ENCODE data around the gene MYOCOS.

Gene MYOCOS

GRCh38 chr1:171628225-171628624 lies 6.2 kb downstream of the MYOCOS start:
- H3K4me3 ChIP-seq (ENCODE audit: low read depth, low read length), result no peak overlapping the region
- TF ChIP-seq, protein P1, sequence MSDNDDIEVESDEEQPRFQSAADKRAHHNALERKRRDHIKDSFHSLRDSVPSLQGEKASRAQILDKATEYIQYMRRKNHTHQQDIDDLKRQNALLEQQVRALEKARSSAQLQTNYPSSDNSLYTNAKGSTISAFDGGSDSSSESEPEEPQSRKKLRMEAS (IDR thresholded peaks at IDR 0.05; ENCODE audit: low read depth, low read length), result no peak
- TF ChIP-seq, protein P2, sequence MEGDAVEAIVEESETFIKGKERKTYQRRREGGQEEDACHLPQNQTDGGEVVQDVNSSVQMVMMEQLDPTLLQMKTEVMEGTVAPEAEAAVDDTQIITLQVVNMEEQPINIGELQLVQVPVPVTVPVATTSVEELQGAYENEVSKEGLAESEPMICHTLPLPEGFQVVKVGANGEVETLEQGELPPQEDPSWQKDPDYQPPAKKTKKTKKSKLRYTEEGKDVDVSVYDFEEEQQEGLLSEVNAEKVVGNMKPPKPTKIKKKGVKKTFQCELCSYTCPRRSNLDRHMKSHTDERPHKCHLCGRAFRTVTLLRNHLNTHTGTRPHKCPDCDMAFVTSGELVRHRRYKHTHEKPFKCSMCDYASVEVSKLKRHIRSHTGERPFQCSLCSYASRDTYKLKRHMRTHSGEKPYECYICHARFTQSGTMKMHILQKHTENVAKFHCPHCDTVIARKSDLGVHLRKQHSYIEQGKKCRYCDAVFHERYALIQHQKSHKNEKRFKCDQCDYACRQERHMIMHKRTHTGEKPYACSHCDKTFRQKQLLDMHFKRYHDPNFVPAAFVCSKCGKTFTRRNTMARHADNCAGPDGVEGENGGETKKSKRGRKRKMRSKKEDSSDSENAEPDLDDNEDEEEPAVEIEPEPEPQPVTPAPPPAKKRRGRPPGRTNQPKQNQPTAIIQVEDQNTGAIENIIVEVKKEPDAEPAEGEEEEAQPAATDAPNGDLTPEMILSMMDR (IDR thresholded peaks at IDR 0.05; ENCODE audit: low read depth, low read length), result no peak
- TF ChIP-seq POLR2A (IDR thresholded peaks at IDR 0.05; ENCODE audit: extremely low read depth, insufficient read length), result no peak
- no peak for TF ChIP-seq MYC (IDR thresholded peaks at IDR 0.05; ENCODE audit: low read depth, low read length)
- no peak for DNase-seq (ENCODE audit: low read depth)

GRCh38 chr1:171635661-171636060 lies 13.6 kb downstream of the MYOCOS start:
- no peak overlapping the region for H3K4me3 ChIP-seq (ENCODE audit: low read depth, low read length)
- no peak for TF ChIP-seq POLR2A (IDR thresholded peaks at IDR 0.05; ENCODE audit: extremely low read depth, insufficient read length)
- TF ChIP-seq, protein P2 (IDR thresholded peaks at IDR 0.05; ENCODE audit: low read depth, low read length), result no peak
- no peak for TF ChIP-seq MYC (IDR thresholded peaks at IDR 0.05; ENCODE audit: low read depth, low read length)
- TF ChIP-seq, protein P1 (IDR thresholded peaks at IDR 0.05; ENCODE audit: low read depth, low read length), result no peak
- DNase-seq (ENCODE audit: low read depth), result no peak

GRCh38 chr1:171636141-171636540 lies 14.1 kb downstream of the MYOCOS start:
- TF ChIP-seq, protein P1 (IDR thresholded peaks at IDR 0.05; ENCODE audit: low read depth, low read length), result no peak
- no peak for TF ChIP-seq POLR2A (IDR thresholded peaks at IDR 0.05; ENCODE audit: extremely low read depth, insufficient read length)
- TF ChIP-seq, protein P2 (IDR thresholded peaks at IDR 0.05; ENCODE audit: low read depth, low read length), result no peak
- TF ChIP-seq MYC (IDR thresholded peaks at IDR 0.05; ENCODE audit: low read depth, low read length), result no peak
- no peak for DNase-seq (ENCODE audit: low read depth)
- H3K4me3 ChIP-seq (ENCODE audit: low read depth, low read length), result no peak overlapping the region

GRCh38 chr1:171637928-171638576 lies 16.0 kb downstream of the MYOCOS start:
- no peak for DNase-seq (ENCODE audit: low read depth)
- TF ChIP-seq, protein P2 (IDR thresholded peaks at IDR 0.05; ENCODE audit: low read depth, low read length), result no peak
- TF ChIP-seq POLR2A (IDR thresholded peaks at IDR 0.05; ENCODE audit: extremely low read depth, insufficient read length), result no peak

DNA sequence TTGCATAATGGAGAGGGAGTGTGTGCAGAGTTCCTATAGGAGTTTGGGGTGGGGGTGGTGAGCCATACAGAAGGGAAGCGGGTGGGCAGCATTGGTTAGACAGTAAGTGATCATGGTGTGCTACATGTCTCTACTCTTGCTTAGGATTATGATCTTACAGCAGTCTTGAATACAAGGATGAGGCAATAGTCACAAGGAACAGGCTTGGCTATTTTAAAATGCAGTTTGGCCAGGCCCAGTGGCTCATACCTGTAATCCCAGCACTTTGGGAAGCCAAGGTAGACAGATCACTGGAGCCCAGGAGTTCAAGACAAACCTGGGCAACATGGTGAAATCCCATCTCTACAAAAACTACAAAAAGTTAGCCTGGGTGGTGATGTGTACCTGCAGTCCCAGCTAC lies 18.2 kb downstream of the MYOCOS start:
- H3K4me3 ChIP-seq (ENCODE audit: low read depth, low read length), result no peak overlapping the region
- no peak for DNase-seq (ENCODE audit: low read depth)
- TF ChIP-seq POLR2A (IDR thresholded peaks at IDR 0.05; ENCODE audit: extremely low read depth, insufficient read length) (no peak), MYC (IDR thresholded peaks at IDR 0.05; ENCODE audit: low read depth, low read length) (no peak)
- TF ChIP-seq, protein P1 (IDR thresholded peaks at IDR 0.05; ENCODE audit: low read depth, low read length), result no peak
- TF ChIP-seq, protein P2 (IDR thresholded peaks at IDR 0.05; ENCODE audit: low read depth, low read length), result no peak

More at GRCh38 chr1:171637928-171638576, 16.0 kb downstream of the MYOCOS start:
- no peak overlapping the region for H3K4me3 ChIP-seq (ENCODE audit: low read depth, low read length)

All from NB4 (cell line).